NCI-H69 (cell line): ENCODE measurements around the gene C19orf73.
"Not testable (repeated sequence)": the region's sequence is repeated elsewhere in the genome, so short reads cannot be mapped to it uniquely, and the experiment has no call there.

Experiments used
- DNase-seq: peaks from one replicate; lab custom pipeline; 2025; lab: John Stamatoyannopoulos, UW

The C19orf73 gene

DNA sequence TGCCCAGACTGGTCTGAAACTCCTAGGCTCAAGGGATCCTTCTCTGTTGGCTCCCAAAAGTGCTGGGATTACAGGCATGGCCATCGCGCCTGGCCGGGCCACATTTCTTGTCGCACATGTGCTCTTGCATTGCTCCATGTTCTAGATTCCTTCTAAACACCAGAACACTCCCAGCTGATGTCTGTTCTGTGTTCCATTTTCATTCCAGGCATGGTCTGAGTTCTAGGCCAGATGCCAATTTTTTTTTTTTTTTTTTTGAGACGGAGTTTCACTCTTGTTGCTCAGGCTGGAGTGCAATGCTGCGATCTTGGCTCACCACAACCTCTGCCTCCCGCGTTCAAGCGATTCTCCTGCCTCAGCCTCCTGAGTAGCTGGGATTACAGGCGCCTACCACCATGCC, 2.9 kb upstream of the C19orf73 start:
- DNase-seq: not testable (repeated sequence)

DNA sequence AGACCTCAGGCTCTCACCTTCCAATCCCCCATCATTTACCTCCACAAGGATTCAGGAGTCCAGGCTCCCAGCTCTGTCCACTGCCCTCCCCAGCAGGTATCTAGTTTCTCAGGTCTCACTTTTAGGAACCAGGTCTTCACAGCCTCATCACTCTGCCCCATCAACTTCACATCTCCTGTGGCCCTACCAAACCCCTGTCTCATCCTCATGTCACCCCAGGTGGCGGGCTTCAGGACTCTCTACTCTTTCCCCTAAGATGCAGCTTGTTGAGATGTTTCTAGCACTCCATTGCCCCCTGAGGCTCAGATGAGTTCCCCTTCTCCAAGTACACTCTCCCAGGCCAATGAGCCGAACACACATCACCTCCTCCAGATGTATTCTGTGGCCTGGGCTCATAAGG, 1.9 kb upstream of the C19orf73 start:
- no peak for DNase-seq

DNA sequence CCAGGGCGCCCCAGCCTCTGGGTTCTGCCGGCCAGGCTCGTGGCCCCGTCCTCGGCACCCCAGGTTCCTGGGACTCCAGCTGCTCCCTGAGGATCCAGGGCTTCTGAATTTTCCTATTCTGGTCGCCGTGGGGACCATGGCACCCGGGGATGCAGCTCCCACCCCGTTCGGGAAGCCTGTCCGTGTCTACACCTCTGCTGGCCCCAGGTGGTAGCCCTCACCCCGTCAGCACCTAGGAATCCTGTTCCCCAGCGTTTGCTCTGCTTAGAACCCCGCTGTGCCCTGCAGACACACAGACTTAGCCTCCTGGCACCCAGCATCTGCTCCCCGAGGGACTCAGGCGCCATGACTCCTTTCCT, 1.4 kb upstream of the C19orf73 start:
- peak; percentile 44 for DNase-seq

DNA sequence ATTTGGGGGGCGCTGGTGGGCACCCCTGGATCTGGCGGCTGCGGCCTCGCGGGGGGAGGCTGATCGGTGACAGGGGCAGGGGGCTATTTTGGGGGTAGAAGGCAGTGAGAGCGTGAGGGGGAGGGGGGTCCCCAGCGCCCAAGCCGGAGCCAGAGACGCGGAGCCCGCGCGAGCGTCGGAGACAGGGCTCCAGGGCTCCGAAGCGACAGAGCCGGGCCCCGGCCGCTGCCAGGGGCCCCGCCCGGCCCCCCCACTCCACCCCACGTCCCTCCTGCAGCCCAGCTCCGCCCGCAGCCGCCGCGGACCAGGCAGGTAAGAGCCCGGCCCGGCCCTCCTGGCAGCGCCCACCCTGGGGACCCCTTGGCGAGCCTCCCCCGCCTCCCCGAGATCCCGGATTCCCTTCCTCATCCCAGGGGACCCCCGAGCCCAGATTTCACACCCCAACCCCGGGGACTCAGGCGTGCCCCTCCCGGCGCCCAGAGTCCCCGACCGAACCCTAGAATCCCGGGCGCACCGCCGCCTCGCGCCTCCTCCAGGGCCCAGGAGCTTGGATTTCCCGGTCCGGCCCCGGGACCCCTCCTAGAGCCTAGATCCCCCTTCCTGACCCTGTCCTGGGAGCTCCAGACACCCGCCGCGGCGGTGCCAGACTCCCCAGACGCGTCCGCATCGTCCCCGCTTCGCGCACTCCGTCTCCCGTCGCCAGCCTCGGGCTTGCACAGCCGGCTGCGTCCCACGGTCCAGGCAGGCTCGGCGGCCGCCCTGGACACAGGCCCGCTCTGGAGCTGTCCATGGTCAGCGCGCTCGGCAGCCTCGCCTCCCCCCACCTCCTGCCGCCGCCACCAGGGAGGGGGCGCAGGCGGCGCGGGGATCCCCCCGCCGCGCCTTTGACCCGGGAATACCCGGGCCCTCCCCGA, 725 bp upstream of the C19orf73 start, which contains the start of gene PPFIA3:
PPFIA3 (plus strand) TSS at position 134 of the 914 bp plus-strand sequence. CDS start 8,330 bp downstream, outside the sequence.
- peak; percentile 69 for DNase-seq

DNA sequence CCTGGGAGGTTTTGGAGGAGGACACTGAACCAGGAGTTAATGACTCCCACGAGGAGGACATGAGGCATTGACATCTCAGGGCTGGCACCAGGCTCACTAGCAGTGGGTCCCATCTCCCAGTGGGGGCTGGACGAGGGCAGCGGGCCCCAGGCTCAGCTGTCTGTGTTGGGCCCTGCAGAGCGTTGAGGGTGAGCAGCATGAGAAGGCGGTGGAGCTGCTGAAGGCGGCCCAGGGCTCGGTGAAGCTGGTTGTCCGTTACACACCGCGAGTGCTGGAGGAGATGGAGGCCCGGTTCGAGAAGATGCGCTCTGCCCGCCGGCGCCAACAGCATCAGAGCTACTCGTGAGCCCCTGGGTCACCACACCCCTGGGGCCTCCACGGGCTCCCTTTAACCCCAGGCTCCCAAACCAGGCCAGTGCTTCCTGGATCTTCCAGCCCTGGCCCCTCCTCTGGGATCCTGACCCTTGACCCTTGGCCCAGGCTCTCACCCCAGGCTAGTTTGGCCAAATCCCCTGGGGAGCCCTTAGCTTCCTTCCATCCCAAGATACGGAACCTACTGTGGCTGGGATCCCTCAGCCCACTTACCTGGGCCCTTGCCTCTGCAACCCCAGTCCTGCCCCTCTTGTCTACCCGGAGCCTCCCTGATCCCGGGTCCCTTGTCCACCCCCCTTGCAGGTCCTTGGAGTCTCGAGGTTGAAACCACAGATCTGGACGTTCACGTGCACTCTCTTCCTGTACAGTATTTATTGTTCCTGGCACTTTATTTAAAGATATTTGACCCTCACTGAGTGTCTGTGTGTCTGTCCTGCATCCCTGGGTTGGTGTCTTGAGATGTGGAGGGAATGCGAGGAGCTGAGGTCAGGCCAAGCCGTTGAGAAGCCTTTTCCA, 1.0 kb downstream of the C19orf73 start:
- DNase-seq: no peak

DNA sequence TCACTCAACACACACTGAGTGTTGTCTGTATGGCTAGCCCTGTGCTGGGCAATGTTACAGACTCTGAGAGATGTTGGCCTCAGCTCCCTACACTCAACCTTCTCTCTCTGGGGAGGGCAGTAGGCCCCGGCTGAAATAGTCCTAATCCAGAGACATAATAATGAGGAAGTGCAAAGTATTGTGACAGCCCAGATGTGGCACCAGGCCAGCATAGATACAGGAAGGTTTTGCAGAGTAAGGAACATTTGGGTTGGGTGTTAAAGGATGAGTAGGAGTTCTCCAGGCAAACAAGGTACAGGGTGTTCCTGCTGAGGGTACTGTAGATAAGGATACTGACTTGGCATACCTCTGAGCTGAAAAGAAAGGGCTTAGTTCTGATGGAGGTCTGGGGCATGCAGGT, 2.4 kb downstream of the C19orf73 start:
- DNase-seq: no peak

DNA sequence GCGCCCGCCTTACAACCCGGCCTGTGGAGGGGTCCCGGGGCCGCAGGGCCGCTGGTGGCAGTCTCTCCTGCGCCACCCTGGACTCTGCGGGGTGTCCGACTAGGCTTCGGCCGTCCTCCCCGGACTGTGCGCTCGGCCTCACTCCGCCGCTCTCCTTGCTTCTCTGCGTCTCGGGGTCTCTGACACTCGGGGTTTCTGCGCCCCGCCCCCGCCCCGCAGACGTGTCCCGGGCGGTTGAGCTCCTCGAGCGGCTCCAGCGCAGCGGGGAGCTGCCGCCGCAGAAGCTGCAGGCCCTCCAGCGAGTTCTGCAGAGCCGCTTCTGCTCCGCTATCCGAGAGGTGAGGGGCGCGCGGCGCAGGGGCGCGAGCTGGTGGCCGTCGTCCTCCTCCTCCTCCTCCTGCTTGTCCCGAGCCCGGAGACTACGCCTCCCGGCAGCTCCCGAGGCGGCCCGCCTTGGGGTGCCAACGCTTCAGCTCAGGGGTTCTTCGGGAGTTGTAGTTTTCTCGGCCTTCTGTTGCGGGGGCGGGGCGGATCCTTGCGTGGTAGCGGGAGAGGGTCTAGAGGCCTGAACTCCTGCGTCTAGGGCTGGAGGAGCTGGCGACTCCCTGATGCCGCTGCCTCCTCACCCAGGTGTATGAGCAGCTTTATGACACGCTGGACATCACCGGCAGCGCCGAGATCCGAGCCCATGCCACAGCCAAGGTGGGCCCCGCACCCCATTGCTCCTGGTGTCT, 4.1 kb downstream of the C19orf73 start:
- DNase-seq: peak; percentile 70

DNA sequence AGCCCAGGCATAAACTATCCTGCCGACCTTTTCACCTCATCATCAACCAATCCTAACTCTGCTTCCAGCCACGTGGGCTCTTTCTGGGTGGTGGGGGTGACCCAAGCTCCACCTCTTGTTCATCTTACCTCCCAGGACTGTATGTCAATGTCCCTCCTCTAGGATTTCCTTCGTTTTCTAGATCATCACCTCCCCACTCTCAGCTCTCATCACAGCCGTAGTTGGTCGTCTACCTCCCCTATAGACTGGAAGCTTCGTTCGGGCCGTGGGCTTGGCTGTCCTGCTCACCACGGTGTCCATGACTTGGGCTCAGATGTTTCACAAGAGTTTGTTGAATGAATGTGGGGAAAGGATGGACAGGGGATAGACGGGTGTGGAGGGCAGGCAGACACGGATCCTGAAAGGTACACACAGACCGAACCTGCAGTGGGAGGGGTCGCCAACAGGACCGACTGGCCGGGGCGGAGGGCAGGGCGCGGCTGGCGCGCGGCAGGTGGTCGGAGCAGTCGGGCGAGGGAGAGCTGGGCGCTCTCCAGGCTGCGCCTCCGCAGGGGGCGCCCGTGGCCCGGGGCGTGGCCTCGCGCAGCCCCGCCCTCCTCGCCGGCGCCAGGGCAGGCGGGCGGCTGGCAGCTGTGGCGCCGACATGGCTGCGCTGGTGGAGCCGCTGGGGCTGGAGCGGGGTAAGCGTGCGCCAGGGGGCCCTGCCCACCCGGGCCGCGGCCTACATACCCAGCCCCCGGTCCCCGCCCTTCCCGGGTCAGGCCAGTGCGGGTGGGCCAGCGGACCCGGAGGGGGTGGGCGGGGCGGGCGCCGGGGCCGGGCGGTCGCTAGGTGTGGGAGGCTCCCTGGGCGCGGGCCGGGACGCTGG, 4.9 kb downstream of the C19orf73 start, which contains the start of gene LIN7B:
LIN7B (plus strand) TSS at position 609 of the 868 bp plus-strand sequence; CDS start at position 644, 35 bp downstream.
- DNase-seq: peak; percentile 88

DNA sequence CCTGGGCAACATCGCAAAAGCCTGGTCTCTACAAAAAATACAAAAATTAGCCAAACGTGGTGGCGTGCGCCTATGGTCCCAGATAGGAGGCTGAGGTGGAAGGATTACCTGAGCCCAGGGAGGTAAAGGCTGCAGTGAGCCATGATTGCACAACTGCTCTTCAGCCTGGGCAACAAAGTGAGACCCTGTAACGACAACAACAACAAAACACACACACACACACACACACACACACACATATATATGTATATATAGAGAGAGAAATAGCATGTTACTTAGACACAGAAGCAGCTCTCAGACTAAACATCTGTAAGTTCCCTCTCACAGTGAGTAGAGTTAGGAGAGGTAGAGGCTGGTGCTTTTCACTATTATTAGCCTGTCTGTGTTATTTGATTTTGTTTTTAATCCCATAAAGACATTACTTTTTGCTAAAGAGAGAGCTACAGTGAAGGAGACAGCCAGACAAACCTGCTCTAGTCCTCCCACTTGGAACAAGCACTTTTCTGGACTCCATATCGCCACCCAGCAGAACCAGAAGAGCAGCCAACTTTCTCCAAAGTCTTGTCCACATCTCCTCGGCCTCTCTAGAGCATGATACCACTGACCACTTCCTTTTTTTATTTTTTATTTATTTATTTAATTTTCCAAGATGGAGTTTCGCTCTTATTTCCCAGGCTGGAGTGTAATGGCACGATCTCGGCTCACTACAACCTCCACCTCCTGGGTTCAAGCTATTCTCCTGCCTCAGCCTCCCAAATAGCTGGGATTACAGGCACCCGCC, 7.5 kb downstream of the C19orf73 start:
- no peak for DNase-seq

DNA sequence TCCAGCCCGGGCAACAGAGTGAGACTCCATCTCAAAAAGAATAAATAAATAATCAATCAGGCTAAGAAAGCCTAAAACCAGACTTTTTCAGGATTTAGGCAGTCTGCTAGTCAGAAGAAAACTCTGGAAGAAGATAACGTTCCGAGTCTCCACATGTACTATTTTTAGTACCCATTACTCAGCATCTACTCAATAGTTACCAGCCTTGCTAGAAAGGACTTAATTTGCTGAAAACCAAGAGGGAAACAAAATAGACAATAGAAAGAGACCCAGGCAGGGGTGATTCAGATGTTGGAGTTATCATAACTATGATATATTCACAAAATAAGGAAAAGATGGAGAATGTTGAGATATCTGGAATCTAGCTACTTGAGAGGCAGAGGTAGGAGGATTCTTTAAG, 8.4 kb downstream of the C19orf73 start:
- no peak for DNase-seq

DNA sequence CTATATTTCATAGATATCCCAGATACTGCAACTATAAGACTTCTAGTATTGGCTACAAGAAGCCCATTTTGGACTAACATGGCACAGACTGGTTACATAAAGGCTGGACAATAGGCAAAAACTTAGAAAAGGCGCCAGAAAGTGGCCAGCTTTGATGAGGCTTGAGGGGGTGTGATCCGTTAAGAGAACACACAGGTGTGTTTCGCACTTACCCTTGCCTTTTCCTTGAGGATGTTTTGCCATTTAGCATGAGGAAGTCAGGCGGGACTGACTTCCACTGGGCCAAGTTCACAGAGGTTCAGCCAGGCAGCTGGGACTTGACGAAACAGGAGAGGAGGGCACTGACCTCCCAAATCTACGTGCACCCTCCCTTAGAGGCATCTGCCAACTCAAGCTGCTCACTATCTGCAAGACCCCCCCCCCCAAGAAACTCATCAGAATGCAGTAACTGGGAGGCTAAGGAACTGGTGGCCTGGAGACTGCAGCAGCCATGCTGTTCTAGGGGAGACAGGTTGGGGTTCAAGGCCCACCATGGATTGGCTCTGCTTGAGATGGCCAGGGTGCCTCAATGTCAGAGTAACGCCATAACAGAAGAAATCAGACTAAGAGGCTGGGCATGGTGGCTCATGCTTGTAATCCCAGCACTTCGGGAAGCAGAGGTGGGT, 9.2 kb downstream of the C19orf73 start:
- DNase-seq: no peak

DNA sequence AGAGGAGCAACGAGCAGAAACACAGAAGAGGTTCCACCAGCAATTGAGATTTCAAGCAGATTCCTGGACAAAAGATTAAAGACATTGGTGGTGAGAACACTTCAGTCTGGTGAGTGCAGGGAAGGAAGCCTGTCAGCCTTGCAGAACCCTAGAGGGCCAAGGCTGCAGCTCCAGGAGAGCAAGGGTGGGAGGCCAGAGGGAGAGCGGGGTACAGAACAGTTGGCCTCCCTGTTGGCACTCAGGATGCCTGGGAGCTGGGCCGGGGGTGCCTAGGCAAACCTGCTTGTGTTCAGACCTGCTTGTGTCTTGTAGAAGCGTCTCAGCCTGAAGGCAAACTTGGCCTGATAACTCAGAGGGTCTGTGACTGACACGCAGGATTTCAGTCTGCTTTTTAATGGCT, 9.9 kb downstream of the C19orf73 start:
- DNase-seq: no peak

DNA sequence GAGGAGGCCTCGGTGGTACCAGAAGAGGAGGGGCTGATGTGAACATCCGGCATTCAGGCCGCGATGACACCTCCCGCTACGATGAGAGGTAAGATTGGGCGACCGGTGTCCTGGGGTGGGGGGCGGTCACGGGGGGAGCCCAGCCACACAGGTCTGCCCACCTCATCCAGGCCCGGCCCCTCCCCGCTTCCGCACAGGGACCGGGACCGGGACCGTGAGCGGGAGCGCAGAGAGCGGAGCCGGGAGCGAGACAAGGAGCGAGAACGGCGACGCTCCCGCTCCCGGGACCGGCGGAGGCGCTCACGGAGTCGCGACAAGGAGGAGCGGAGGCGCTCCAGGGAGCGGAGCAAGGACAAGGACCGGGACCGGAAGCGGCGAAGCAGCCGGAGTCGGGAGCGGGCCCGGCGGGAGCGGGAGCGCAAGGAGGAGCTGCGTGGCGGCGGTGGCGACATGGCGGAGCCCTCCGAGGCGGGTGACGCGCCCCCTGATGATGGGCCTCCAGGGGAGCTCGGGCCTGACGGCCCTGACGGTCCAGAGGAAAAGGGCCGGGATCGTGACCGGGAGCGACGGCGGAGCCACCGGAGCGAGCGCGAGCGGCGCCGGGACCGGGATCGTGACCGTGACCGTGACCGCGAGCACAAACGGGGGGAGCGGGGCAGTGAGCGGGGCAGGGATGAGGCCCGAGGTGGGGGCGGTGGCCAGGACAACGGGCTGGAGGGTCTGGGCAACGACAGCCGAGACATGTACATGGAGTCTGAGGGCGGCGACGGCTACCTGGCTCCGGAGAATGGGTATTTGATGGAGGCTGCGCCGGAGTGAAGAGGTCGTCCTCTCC, 11.1 kb downstream of the C19orf73 start:
- no peak for DNase-seq

DNA sequence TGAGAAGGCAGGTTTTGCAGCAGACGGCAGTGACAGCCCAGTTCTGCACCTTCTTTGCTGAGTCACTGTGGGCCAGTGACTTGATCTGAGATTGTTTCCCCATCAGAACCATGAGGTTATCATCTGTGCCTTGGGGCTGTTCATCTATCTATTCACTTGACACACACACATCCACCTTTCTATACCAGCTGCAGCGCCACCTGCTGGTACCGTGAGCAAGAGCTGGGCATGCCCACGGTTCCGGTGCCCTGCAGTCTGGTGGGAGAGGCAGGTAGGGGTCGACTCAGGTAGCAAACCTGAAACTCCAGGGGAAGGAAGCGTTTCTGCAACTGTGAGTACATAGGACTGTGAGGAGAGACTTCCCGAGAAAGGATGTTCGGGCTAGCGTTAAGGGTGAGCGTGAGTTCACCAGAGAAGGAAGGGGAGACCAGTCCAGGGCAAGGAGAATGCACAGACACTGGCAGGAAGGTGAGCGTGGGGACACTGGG, 12.3 kb downstream of the C19orf73 start:
- peak; percentile 59 for DNase-seq

DNA sequence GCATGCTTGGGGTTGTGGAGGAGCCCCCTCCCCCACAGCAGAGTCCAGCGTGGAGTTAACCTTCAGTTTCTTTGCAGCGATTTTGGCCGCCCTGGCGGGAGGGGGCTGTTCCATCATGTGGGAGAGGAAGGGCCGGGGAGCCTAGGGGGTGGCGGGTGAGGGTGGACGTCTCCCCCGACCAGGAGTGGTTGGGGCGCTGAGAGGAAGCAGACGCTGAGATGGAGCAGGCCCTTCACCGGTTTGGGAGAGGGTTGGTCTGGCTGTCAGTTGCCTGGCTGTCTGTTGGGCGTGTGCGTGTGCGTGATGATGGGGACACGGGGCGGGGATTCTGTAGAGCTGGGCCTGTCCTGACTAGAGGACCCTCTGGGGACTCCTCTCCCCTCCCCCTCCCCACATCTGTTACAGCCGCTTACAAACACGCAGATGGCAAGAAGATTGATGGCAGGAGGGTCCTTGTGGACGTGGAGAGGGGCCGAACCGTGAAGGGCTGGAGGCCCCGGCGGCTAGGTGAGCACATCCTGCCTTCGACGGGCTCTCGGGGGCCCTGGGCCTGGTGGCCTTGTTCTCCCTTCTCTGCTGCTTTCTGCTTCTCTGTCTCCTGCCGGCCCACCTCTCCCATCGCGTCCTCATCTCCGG, 14.6 kb downstream of the C19orf73 start:
- DNase-seq: no peak

DNA sequence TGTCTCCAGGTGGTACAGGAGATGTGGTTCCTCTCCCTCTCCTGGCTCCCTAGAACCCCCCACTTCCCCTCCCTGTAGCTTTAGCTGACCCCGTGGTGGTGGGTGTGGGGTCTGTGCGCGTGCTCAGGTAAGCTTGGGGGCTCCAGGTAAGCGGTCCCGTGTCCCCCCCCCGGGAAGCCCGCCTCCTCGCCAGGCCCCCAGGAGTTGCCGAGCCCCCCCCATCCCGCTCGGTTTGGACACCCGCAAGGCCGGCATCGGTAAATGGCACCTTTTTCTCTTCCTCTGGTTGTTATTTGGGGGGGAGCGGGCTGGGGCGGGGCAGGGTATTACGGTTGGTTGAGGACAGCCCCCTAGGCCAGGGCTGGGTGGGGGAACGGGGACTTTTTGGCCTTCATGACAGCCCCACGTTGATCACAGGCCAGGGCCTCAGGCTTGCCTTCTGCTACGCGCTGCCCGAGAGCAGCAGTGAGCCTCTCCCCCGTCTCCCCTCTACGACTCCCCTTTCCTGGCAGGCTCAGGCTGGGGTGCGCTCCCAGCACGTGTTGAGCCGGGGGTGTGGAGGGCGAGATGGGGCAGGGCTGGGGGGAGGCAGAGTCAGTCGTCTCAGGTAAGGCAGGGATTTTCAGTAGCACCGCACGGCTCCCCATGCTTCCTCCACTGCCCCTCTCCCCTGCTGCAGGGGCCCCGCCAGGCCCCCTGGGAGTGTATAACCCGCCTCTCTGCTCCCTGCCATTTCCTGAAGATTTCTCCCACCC, 15.4 kb downstream of the C19orf73 start:
- DNase-seq: no peak

DNA sequence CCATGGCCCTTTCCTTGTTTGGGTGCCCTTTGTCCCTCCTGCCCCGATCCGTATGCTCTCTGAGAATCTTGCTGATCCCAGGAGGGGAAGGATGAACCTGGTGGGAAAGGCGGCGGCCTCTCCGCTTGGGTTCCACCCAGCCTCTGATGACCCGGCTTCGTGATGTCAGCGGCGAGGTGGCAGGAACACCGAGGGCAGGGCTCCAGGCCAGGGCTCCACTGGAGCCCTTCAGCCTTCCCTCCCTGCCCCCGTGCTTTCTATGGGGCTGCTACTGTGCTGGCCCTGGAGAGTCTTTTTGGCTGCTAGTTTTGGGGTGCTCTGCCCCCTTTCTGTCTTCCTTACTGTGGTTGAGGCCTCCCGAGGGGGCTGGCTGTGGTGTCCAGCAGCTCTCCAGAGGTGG, 16.6 kb downstream of the C19orf73 start:
- no peak for DNase-seq
